H1 (cell line): Measurements from ENCODE around the gene C19orf67. TPM values are rescaled to one million over a fixed set of nuclear protein-coding genes. Genes with fewer than 3 reads are reported as not detected.

ENCODE experiments used
- CTCF ChIA-PET: fragments of 300-600 bp; sonication (Branson Sonifier 250); formaldehyde crosslinking; loops from one replicate; lab custom pipeline; 2021; ENCODE audit not compliant: partially characterized antibody; lab: Charles Lee
- POLR2A ChIA-PET: fragments of 300-600 bp; sonication (Branson Sonifier 250); formaldehyde crosslinking; loops from one replicate; lab custom pipeline; 2021; ENCODE audit warnings: inconsistent platforms; ENCODE audit not compliant: partially characterized antibody; lab: Charles Lee
- DNase-seq, 2 experiments: peaks; one replicate each; pipeline versions ENCODE4 v3.0.0 to v3.0.0-alpha.2; 2010 to 2022; ENCODE audit warnings: low spot score in 2 of 2, low read depth in 1 of 2, mixed read lengths in 1 of 2
- FAIRE-seq: peaks from 2 replicates; lab custom pipeline; 2011; peaks lifted over from hg19 to GRCh38; lab: Jason Lieb, UNC
- H2AFZ ChIP-seq: 2 replicates; pipeline ENCODE4 v1.8.1; 2012; ENCODE audit warnings: low read length, inconsistent platforms
- H2AK5ac ChIP-seq: 2 replicates; pipeline ENCODE4 v1.6.1; 2013; ENCODE audit warnings: low read depth, low read length
- H2BK120ac ChIP-seq: replicated peaks from 2 replicates; pipeline ENCODE3; 2013; ENCODE audit warnings: low read depth, low read length, inconsistent platforms
- H2BK12ac ChIP-seq: 2 replicates; pipeline ENCODE4 v1.6.1; 2013; ENCODE audit warnings: low read depth, low read length
- H2BK15ac ChIP-seq: 2 replicates; pipeline ENCODE4 v1.6.1; 2013; ENCODE audit warnings: low read length
- H2BK20ac ChIP-seq: 2 replicates; pipeline ENCODE4 v1.6.1; 2013; ENCODE audit warnings: low read length
- H2BK5ac ChIP-seq: 2 replicates; pipeline ENCODE4 v1.6.1; 2013; ENCODE audit warnings: low read depth, low read length
- H3K14ac ChIP-seq: 2 replicates; pipeline ENCODE4 v1.6.1; 2013; ENCODE audit warnings: inconsistent platforms; ENCODE audit not compliant: insufficient read length
- H3K18ac ChIP-seq: 2 replicates; pipeline ENCODE4 v1.6.1; 2013; ENCODE audit warnings: low read length; ENCODE audit errors: extremely low read depth
- H3K23ac ChIP-seq: 2 replicates; pipeline ENCODE4 v1.6.1; 2013; ENCODE audit warnings: inconsistent platforms; ENCODE audit not compliant: insufficient read length
- H3K23me2 ChIP-seq: 2 replicates; pipeline ENCODE4 v1.6.1; 2013; ENCODE audit warnings: low read depth, low read length
- H3K27ac ChIP-seq: 2 replicates; pipeline ENCODE4 v1.6.1; 2011; ENCODE audit warnings: low read depth, low read length, inconsistent platforms
- H3K27me3 ChIP-seq, 4 experiments: replicated peaks in 1 of 4; 1 replicate in 1 of 4; 2 replicates in 3 of 4; pipeline versions ENCODE4 v1.6.1 to v1.8.1; 2011 to 2013; ENCODE audit warnings: low read length in 3 of 4, mild to moderate bottlenecking in 3 of 4, inconsistent platforms in 2 of 4, mixed read lengths in 2 of 4, moderate library complexity in 1 of 4; ENCODE audit not compliant: control insufficient read depth in 3 of 4, insufficient read depth in 3 of 4; ENCODE audit errors: extremely low read depth in 1 of 4
- H3K36me3 ChIP-seq, 4 experiments: 2 replicates each; pipeline versions ENCODE4 v1.6.1 to v1.8.1; 2011 to 2013; ENCODE audit warnings: mild to moderate bottlenecking in 4 of 4, low read length in 3 of 4, moderate library complexity in 2 of 4, control low read depth in 1 of 4, inconsistent platforms in 1 of 4; ENCODE audit not compliant: insufficient read depth in 4 of 4, control insufficient read depth in 2 of 4
- H3K4ac ChIP-seq: replicated peaks from 2 replicates; pipeline ENCODE3; 2013; ENCODE audit warnings: low read length, low read depth, mixed read lengths, inconsistent platforms; ENCODE audit not compliant: insufficient read length
- H3K4me1 ChIP-seq, 4 experiments: replicated peaks in 1 of 4; 1 replicate in 1 of 4; 2 replicates in 3 of 4; pipeline versions ENCODE4 v1.6.1 to v1.8.1; 2011 to 2013; ENCODE audit warnings: low read length in 3 of 4, inconsistent platforms in 2 of 4, mixed read lengths in 1 of 4; ENCODE audit not compliant: insufficient read depth in 4 of 4, control insufficient read depth in 3 of 4
- H3K4me2 ChIP-seq, 2 experiments: 2 replicates each; pipeline versions ENCODE4 v1.6.1 to v1.8.1; 2011 to 2013; ENCODE audit warnings: low read depth in 2 of 2, low read length in 2 of 2, control low read depth in 1 of 2, inconsistent platforms in 1 of 2, mild to moderate bottlenecking in 1 of 2; ENCODE audit not compliant: insufficient read depth in 1 of 2
- H3K4me3 ChIP-seq, 4 experiments: fragments of 200-600, 300-600 bp in 1 of 4; sonication (generic), shearing (Covaris generic), sonication (Bioruptor Twin) in 1 of 4; 2 replicates each; pipeline versions ENCODE4 v1.5.1 to v1.8.1; 2011 to 2016; ENCODE audit warnings: low read length in 4 of 4, low read depth in 3 of 4, control low read depth in 2 of 4, inconsistent platforms in 2 of 4, mild to moderate bottlenecking in 2 of 4, mixed read lengths in 1 of 4, moderate library complexity in 1 of 4; ENCODE audit not compliant: insufficient read depth in 2 of 4; ENCODE audit errors: extremely low read depth in 1 of 4
- H3K56ac ChIP-seq: replicated peaks from 2 replicates; pipeline ENCODE3; 2013; ENCODE audit warnings: low read depth, mild to moderate bottlenecking, mixed read lengths, low read length, inconsistent platforms; ENCODE audit not compliant: insufficient read length
- H3K79me1 ChIP-seq: 2 replicates; pipeline ENCODE4 v1.6.1; 2013; ENCODE audit warnings: low read depth, low read length, control low read depth
- H3K79me2 ChIP-seq, 2 experiments: 2 replicates each; pipeline versions ENCODE4 v1.6.1 to v1.8.1; 2012 to 2013; ENCODE audit warnings: low read length in 2 of 2, mild to moderate bottlenecking in 2 of 2, inconsistent platforms in 1 of 2; ENCODE audit not compliant: insufficient read depth in 2 of 2, control insufficient read depth in 1 of 2
- H3K9ac ChIP-seq, 4 experiments: replicated peaks in 1 of 4; 1 replicate in 1 of 4; 2 replicates in 3 of 4; pipeline versions ENCODE4 v1.6.1 to v1.8.1; 2011 to 2013; ENCODE audit warnings: low read depth in 3 of 4, low read length in 3 of 4, control low read depth in 2 of 4, mild to moderate bottlenecking in 2 of 4, moderate library complexity in 2 of 4, inconsistent platforms in 1 of 4; ENCODE audit errors: extremely low read depth in 1 of 4
- H3K9me3 ChIP-seq, 2 experiments: 2 replicates each; pipeline versions ENCODE4 v1.6.1 to v1.8.1; 2012 to 2013; ENCODE audit warnings: mild to moderate bottlenecking in 2 of 2, moderate library complexity in 2 of 2, control low read depth in 1 of 2, inconsistent platforms in 1 of 2, low read depth in 1 of 2, low read length in 1 of 2, mixed read lengths in 1 of 2; ENCODE audit not compliant: insufficient read depth in 2 of 2
- H4K20me1 ChIP-seq, 2 experiments: replicated peaks in 1 of 2; 2 replicates each; pipeline versions ENCODE3 to v1.8.1; 2011 to 2013; ENCODE audit warnings: inconsistent platforms in 2 of 2, low read length in 2 of 2, mild to moderate bottlenecking in 1 of 2; ENCODE audit not compliant: insufficient read depth in 2 of 2, control insufficient read depth in 1 of 2
- H4K5ac ChIP-seq: 2 replicates; pipeline ENCODE4 v1.6.1; 2013; ENCODE audit warnings: low read length, low read depth, mixed read lengths, inconsistent platforms; ENCODE audit not compliant: insufficient read length
- H4K8ac ChIP-seq: 2 replicates; pipeline ENCODE4 v1.8.0; 2013; ENCODE audit warnings: mild to moderate bottlenecking, moderate library complexity, low read length, inconsistent platforms; ENCODE audit not compliant: insufficient read depth; ENCODE audit errors: extremely low read depth
- H4K91ac ChIP-seq: replicated peaks from 2 replicates; pipeline ENCODE3; 2013; ENCODE audit warnings: low read length, mixed read lengths, inconsistent platforms; ENCODE audit not compliant: insufficient read length
- ASH2L ChIP-seq: fragments of 200-600, 300-600 bp; sonication (generic); IDR thresholded peaks from one replicate; pipeline ENCODE4 v1.7.1; 2017; ENCODE audit warnings: low read length
- CREB1 ChIP-seq: IDR thresholded peaks from 2 replicates; pipeline ENCODE4 v1.6.1; 2012; ENCODE audit warnings: inconsistent platforms
- CTBP2 ChIP-seq: IDR thresholded peaks from 2 replicates; pipeline ENCODE4 v1.7.0; 2011; ENCODE audit warnings: borderline replicate concordance, mild to moderate bottlenecking, moderate library complexity, mixed read lengths, low read length; ENCODE audit not compliant: insufficient read depth, insufficient read length
- KDM4A ChIP-seq: IDR thresholded peaks from one replicate; pipeline ENCODE4 v1.7.1; 2012; ENCODE audit warnings: low read depth, mild to moderate bottlenecking, moderate library complexity, low read length, inconsistent platforms; ENCODE audit not compliant: severe bottlenecking
- NRF1 ChIP-seq: IDR thresholded peaks from 2 replicates; pipeline ENCODE4 v1.6.1; 2011; ENCODE audit warnings: mild to moderate bottlenecking, low read depth, low read length, improper control_type of control experiment
- PHF8 ChIP-seq: fragments of 200-600 bp; sonication (generic); conservative IDR thresholded peaks from 2 replicates; pipeline ENCODE4 v1.7.1; 2012; ENCODE audit warnings: low read depth, mild to moderate bottlenecking, inconsistent platforms, low read length, moderate library complexity
- RBBP5 ChIP-seq: IDR thresholded peaks from 2 replicates; pipeline ENCODE4 v1.7.1; 2012; ENCODE audit warnings: low read depth, mild to moderate bottlenecking, inconsistent platforms, low read length, moderate library complexity, borderline replicate concordance
- RNF2 ChIP-seq: fragments of 200-900, 300-1000 bp; sonication (generic); IDR thresholded peaks from 2 replicates; pipeline ENCODE4 v1.7.1; 2016; ENCODE audit warnings: borderline replicate concordance, low read depth, mild to moderate bottlenecking, antibody characterized with exemption, low read length; ENCODE audit not compliant: poor library complexity, severe bottlenecking; ENCODE audit errors: missing control alignments
- TAF1 ChIP-seq: IDR thresholded peaks from 2 replicates; pipeline ENCODE4 v1.6.1; 2011; ENCODE audit warnings: mild to moderate bottlenecking, low read depth, low read length
- ZNF274 ChIP-seq: IDR thresholded peaks from 2 replicates; pipeline ENCODE4 v1.7.0; 2012; ENCODE audit warnings: low read length, borderline replicate concordance; ENCODE audit errors: extremely low read depth
- WGBS, 2 experiments: shearing (Covaris generic) in 1 of 2; methylation state at CpG; one replicate each; pipeline versions ENCODE4 v1.1.6 to v1.1.7; 2013 to 2015; ENCODE audit warnings: low lambda C conversion rate in 2 of 2, mixed read lengths in 2 of 2, inconsistent platforms in 1 of 2, low coverage in 1 of 2, missing lambda C conversion rate in 1 of 2; ENCODE audit not compliant: insufficient replicate concordance in 2 of 2, insufficient coverage in 1 of 2, insufficient read length in 1 of 2; ENCODE audit errors: extremely low coverage in 1 of 2, missing lambda C conversion rate in 1 of 2; 5-methylcytosine and 5-hydroxymethylcytosine counted together
- polyA plus RNA-seq, 7 experiments: library from polyadenylated mRNA; depleted of rRNA in 3 of 7; stranded (reverse) in 5 of 7; unstranded in 2 of 7; fragments of >200 nt in 5 of 7; fragments of 200-250 nt in 2 of 7; gene quantifications; 1 replicate in 5 of 7; 2 replicates in 1 of 7; 4 replicates in 1 of 7; pipeline versions ENCODE4 v1.2.1 to v1.2.3, GENCODE V29; 2011 to 2013; ENCODE audit warnings: missing spikeins in 2 of 7, mixed read lengths in 2 of 7
- total RNA-seq: library from RNA; stranded (reverse); fragmentation: NEBNext Ultra II Directional; extraction: Animal tissue kit (Norgen Biotek cat#: 25700); gene quantifications from 2 replicates; pipeline ENCODE4 v1.2.1, GENCODE V29; 2021

Gene C19orf67
- total and polyA plus RNA-seq, 2 of the 8 experiments (the other 6 are each of a cell fraction or from before 2014, with no cell fraction given), result 0.12 TPM; not detected in 1

DNA sequence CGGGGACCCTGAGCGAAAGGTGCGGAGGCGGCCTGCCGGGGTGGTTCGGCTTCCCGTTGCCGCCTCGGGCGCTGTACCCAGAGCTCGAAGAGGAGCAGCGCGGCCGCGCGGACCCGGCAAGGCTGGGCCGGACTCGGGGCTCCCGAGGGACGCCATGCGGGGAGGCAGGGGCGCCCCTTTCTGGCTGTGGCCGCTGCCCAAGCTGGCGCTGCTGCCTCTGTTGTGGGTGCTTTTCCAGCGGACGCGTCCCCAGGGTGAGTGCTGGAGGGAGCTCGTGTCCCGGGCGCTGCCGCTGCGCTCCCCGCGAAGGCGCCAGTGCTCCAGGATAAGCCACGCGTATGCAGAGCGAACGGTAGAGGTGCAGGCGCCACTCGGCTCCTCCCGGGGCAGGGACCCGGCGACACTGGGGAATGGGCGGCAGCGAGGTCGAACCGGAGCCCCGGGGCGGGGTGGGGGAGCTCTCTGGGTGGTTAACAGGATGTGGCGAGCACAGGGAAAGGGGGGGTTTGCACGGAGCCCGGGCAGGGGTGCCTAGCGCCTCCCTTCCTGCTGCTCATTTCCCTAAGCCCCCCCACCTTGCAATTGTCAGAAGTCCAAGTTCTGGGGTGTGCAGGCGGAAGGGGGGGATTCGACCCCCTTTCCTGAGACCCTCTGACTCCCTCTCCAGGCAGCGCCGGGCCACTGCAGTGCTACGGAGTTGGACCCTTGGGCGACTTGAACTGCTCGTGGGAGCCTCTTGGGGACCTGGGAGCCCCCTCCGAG, 53.7 kb downstream of the C19orf67 start, which contains the start of gene IL27RA:
Gene IL27RA (plus strand): TSS at position 44 of the 762 bp plus-strand sequence. CDS start 111 bp downstream, at position 155.
- WGBS, 2 experiments, result 1% methylated on average over 59 of the region's 63 CpGs; no CpG with 5 or more reads in 1 of the 2 experiments
- POLR2A ChIA-PET, result interaction anchor here (0.7 to 2.2 kb wide), 11 partner anchors 8 to 153 kb away, joined by 3 to 12 read pairs (median 4); partner anchors contain the start of genes DCAF15 and RFX1
- H3K4ac ChIP-seq, result peak within 1 kb of the TSS; percentile 84
- no peak within 1 kb of the TSS for H2AK5ac ChIP-seq
- peak within 1 kb of the TSS; percentile 95; the same call in 1 of the 2 replicates for H2BK15ac ChIP-seq
- peak within 1 kb of the TSS; percentile 77; the same call in 1 of the 2 replicates for H2BK5ac ChIP-seq
- peak within 1 kb of the TSS; percentile 65 for H4K5ac ChIP-seq
- peak within 1 kb of the TSS; percentile 58 to 78 (median 68) for H3K4me3 ChIP-seq
- CTCF ChIA-PET, result interaction anchor here (0.8 to 4.8 kb wide), 35 partner anchors 10 to 268 kb away, joined by 3 to 39 read pairs (median 6); partner anchors contain the start of genes DCAF15 and MISP3
- H3K4me1 ChIP-seq, result peaks cover 0 to 9% (median 3%) of the 10 kb centered on the region in 4 experiments; a peak in 6 of 7 replicates
- peak within 1 kb of the TSS; percentile 71; the same call in 1 of the 2 replicates for H3K18ac ChIP-seq
- no peaks in the 10 kb centered on the region for H3K79me2 ChIP-seq
- no peak within 1 kb of the TSS for H3K23ac ChIP-seq
- peak within 1 kb of the TSS; percentile 68; the same call in 1 of the 2 replicates for H2BK12ac ChIP-seq
- H3K14ac ChIP-seq, result no peak within 1 kb of the TSS
- H2AFZ ChIP-seq, result peak within 1 kb of the TSS; percentile 84; the same call in 1 of the 2 replicates
- peak within 1 kb of the TSS; percentile 89 for H4K91ac ChIP-seq
- peak within 1 kb of the TSS in 3 of 4 experiments; percentile 61 to 70 (median 62); a peak in 5 of 7 replicates for H3K9ac ChIP-seq
- H3K56ac ChIP-seq, result peak within 1 kb of the TSS; percentile 86
- H3K79me1 ChIP-seq, result no peaks in the 10 kb centered on the region
- peak within 1 kb of the TSS; percentile 85 for H4K8ac ChIP-seq
- H3K4me2 ChIP-seq, result peak within 1 kb of the TSS; percentile 21 to 85
- peak within 1 kb of the TSS; percentile 72; the same call in 1 of the 2 replicates for H2BK20ac ChIP-seq
- no peaks in the 10 kb centered on the region for H3K36me3 ChIP-seq
- no peaks in the 10 kb centered on the region for H4K20me1 ChIP-seq
- H3K27me3 ChIP-seq, result peaks cover 0 to 12% (median 9%) of the 10 kb centered on the region in 4 experiments; a peak in 5 of 7 replicates
- no peak within 1 kb of the TSS for H3K27ac ChIP-seq
- no peaks in the 10 kb centered on the region for H3K9me3 ChIP-seq
- H3K23me2 ChIP-seq, result peaks cover 8% of the 10 kb centered on the region; the same call in 1 of the 2 replicates
- FAIRE-seq (no peak), DNase-seq (peak; percentile 31 to 84)
- peak within 1 kb of the TSS; percentile 72 for H2BK120ac ChIP-seq
- TF ChIP-seq CTBP2, result peak; percentile 26
- TF ChIP-seq CREB1, result no peak
- peak; percentile 82; the same call in 1 of the 2 replicates for TF ChIP-seq RBBP5
- peak; percentile 40; the same call in 1 of the 2 replicates for TF ChIP-seq TAF1
- no peak for TF ChIP-seq RNF2
- TF ChIP-seq KDM4A, result peak; percentile 88
- no peak for TF ChIP-seq ZNF274
- TF ChIP-seq NRF1, result no peak
- peak; percentile 81 for TF ChIP-seq ASH2L
- peak; percentile 58 for TF ChIP-seq PHF8
